AG04450 (cell line): Measurements from ENCODE around the gene CEP350. TPM values are rescaled to one million over a fixed set of nuclear protein-coding genes. Genes with fewer than 3 reads are reported as not detected.

Source experiments
- CTCF ChIA-PET: fragments of 300-600, 350-600 bp; formaldehyde crosslinking; extraction: SDS; loops from one replicate; lab custom pipeline; 2022; ENCODE audit warnings: antibody characterized with exemption, inconsistent platforms; lab: Charles Lee
- POLR2A ChIA-PET: fragments of 350-600 bp; formaldehyde crosslinking; extraction: SDS; loops from one replicate; lab custom pipeline; 2021; ENCODE audit warnings: antibody characterized with exemption, inconsistent platforms; lab: Yijun Ruan, JAX
- DNase-seq: peaks from one replicate; pipeline ENCODE4 v3.0.0-alpha.2; 2011; ENCODE audit warnings: low read depth, low spot score
- H3K27ac ChIP-seq: one replicate; pipeline ENCODE4 v1.5.1; 2012; ENCODE audit warnings: low read depth, low read length, control low read depth
- H3K27me3 ChIP-seq: one replicate; pipeline ENCODE4 v1.6.0; 2012; ENCODE audit warnings: low read length; ENCODE audit not compliant: control insufficient read depth, insufficient read depth
- H3K4me3 ChIP-seq: 2 replicates; pipeline ENCODE4 v1.5.1; 2011; ENCODE audit warnings: mild to moderate bottlenecking, low read depth, low read length, control low read depth
- H3K9me3 ChIP-seq: 2 replicates; pipeline ENCODE4 v1.5.1; 2012; ENCODE audit warnings: low read length; ENCODE audit not compliant: control insufficient read depth, insufficient read depth
- polyA plus RNA-seq: library from polyadenylated mRNA; depleted of rRNA; stranded (reverse); fragments of >200 nt; gene quantifications from 2 replicates; pipeline ENCODE4 v1.2.3, GENCODE V29; 2011
- TF ChIP-seq, protein P1 (sequence below): IDR thresholded peaks from 2 replicates; pipeline ENCODE4 v1.5.1; 2011; ENCODE audit warnings: low read depth, low read length, control low read depth, inconsistent platforms

CEP350 gene
- polyA plus RNA-seq, 1 experiment: 18.2 TPM

DNA sequence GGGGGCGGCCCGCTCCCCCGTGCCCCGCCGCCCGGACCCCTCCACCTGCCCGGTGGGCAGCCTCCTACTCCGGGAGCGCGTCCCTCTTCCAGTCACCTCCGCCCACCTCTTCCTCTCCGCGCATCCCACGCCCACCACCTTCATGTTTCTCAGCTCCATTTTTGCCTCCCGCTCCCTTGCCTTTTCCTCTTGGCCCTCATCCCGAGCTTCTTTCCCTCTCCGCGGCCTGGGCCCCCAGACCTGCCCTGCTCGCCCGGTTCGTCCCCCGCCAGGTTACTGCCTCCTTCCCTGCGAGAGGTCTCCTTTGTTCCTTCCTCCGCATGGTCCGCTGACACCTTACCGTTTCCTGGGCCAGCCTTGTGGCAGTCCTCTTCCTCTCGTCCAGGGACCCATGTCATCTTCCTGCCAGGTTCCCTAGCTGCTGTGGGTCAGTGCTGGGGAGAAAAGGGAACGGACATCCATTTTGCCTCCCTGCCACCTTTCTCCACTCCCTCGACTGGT is 200.6 kb downstream of the CEP350 start:
- TF ChIP-seq, protein P1, sequence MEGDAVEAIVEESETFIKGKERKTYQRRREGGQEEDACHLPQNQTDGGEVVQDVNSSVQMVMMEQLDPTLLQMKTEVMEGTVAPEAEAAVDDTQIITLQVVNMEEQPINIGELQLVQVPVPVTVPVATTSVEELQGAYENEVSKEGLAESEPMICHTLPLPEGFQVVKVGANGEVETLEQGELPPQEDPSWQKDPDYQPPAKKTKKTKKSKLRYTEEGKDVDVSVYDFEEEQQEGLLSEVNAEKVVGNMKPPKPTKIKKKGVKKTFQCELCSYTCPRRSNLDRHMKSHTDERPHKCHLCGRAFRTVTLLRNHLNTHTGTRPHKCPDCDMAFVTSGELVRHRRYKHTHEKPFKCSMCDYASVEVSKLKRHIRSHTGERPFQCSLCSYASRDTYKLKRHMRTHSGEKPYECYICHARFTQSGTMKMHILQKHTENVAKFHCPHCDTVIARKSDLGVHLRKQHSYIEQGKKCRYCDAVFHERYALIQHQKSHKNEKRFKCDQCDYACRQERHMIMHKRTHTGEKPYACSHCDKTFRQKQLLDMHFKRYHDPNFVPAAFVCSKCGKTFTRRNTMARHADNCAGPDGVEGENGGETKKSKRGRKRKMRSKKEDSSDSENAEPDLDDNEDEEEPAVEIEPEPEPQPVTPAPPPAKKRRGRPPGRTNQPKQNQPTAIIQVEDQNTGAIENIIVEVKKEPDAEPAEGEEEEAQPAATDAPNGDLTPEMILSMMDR: no peak
- DNase-seq: no peak
- POLR2A ChIA-PET: interaction anchor here (0.6 to 3.9 kb wide), 19 partner anchors 10 to 273 kb away, joined by 3 to 31 read pairs (median 7); partner anchors contain the start of genes CEP350 and TOR1AIP1

DNA sequence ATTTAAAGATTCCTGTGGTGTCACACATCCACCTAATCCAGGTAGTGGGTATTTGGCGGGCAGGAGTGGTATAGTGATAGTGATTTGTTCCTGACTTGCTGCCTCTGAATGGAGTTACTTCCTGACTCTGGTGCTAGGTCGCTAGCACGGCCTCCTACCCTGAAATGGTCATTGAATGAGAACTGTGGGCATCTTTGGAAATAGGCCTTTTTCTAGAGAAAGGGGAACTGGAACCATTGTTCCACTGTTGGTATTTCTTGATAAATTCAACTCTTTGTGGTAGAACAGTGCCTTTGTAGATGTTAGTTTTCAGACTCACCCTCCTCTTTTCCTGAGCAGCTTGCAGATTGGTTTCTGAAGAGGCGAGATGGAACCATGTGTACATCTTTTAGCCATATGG is 201.6 kb downstream of the CEP350 start:
- DNase-seq: no peak
- Histone ChIP-seq H3K27me3 (no peaks in the 10 kb centered on the region), H3K27ac (peak overlapping the region; percentile 53), H3K4me3 (peak overlapping the region; percentile 100), H3K9me3 (peaks cover 3% of the 10 kb centered on the region; the same call in 1 of the 2 replicates)
- ChIA-PET CTCF (interaction anchor here (1.9 kb wide), 1 partner anchor 289 kb away, joined by 4 read pairs; no protein-coding TSS in a partner anchor), POLR2A (interaction anchor here (0.9 to 3.9 kb wide), 3 partner anchors 58 to 59 kb away, joined by 3 to 27 read pairs (median 4); no protein-coding TSS in a partner anchor)
- TF ChIP-seq, protein P1: no peak

More for the DNA sequence above, 200.6 kb downstream of the CEP350 start:
- H3K9me3 ChIP-seq: peaks cover 3% of the 10 kb centered on the region; the same call in 1 of the 2 replicates
- H3K4me3 ChIP-seq: peak overlapping the region; percentile 100
- peak overlapping the region; percentile 63 for H3K27ac ChIP-seq
- CTCF ChIA-PET: interaction anchor here (1.2 to 1.4 kb wide), 2 partner anchors 14 to 33 kb away, joined by 3 read pairs; no protein-coding TSS in a partner anchor
- no peaks in the 10 kb centered on the region for H3K27me3 ChIP-seq

DNA sequence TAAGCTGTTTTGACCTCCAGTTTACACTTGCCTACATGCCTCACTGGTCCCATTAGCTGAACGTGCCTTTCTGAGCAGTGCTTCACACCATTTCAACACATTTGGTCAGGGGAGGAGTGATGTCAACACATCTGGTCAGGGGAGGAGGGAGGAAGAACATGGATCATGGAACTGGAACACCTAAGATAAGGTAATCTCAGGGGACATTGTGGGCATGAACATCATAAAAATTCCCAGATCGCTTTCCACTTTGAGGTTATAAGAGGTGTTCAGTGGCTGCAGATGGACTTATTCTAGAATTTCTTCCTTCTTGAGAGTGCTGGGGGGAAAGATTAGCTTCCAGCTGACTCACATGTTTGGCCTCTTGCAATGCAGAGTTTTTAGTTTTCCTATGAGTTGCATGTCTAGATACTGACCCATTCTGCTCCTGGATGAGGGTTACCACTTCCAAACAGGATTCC is 202.1 kb downstream of the CEP350 start:
- Histone ChIP-seq H3K27ac (peak overlapping the region; percentile 53), H3K4me3 (peak overlapping the region; percentile 100), H3K27me3 (no peaks in the 10 kb centered on the region), H3K9me3 (peaks cover 3% of the 10 kb centered on the region; the same call in 1 of the 2 replicates)
- DNase-seq: no peak
- ChIA-PET POLR2A (interaction anchor here (0.9 kb wide), 2 partner anchors 9 to 58 kb away, joined by 3 read pairs; no protein-coding TSS in a partner anchor), CTCF (interaction anchor here (1.9 kb wide), 1 partner anchor 289 kb away, joined by 4 read pairs; no protein-coding TSS in a partner anchor)
- TF ChIP-seq, protein P1: no peak

DNA sequence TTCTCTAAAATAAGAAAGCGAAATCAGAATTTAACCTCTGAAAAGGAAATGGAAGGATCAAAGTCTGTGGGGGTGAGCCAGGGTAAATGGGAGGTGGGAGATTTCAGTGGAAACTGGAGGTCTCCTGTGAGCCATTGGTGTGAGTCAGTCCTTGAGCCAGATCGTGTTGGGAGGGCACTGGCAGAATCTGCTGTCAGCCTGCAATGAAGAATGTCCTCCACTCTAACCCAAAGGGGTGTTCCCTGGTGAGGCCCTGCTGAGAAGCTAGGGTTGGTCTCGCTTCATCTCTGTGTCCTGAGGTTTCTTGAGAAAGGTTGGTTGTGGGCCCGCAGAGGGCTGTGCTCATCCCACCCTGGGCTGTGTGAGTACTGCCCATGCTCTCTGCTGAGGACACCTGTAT is 202.5 kb downstream of the CEP350 start:
- ChIA-PET POLR2A (interaction anchor here (0.6 to 1.1 kb wide), 6 partner anchors 8 to 59 kb away, joined by 3 to 4 read pairs (median 3); no protein-coding TSS in a partner anchor), CTCF (interaction anchor here (0.6 to 1.9 kb wide), 2 partner anchors 11 to 290 kb away, joined by 3 to 4 read pairs; no protein-coding TSS in a partner anchor)
- H3K27me3 ChIP-seq: no peaks in the 10 kb centered on the region
- TF ChIP-seq, protein P1: no peak
- peak overlapping the region; percentile 53 for H3K27ac ChIP-seq
- peak overlapping the region; percentile 100 for H3K4me3 ChIP-seq
- DNase-seq: no peak
- peaks cover 3% of the 10 kb centered on the region; the same call in 1 of the 2 replicates for H3K9me3 ChIP-seq
